Gastroesophageal sphincter (tissue), 4 donors: ENCODE results near the gene PHF19. TPM values are rescaled to one million over a fixed set of nuclear protein-coding genes. Genes with fewer than 3 reads are reported as not detected.

Experiments used
- ATAC-seq: fragments of 150-250 bp; one replicate; pipeline ENCODE4 v1.9.1; 2016; ENCODE audit warnings: mild to moderate bottlenecking, moderate library complexity
- H3K27ac ChIP-seq, 4 donors: fragments of 200-600 bp; sonication (generic) in 3 of 4; 1 replicate in 3 of 4; 2 replicates in 1 of 4; pipeline ENCODE4 v1.5.1; 2016 to 2019
- H3K27me3 ChIP-seq: fragments of 200-600 bp; sonication (generic); one replicate; pipeline ENCODE4 v1.5.1; 2019
- H3K36me3 ChIP-seq, 2 donors: fragments of 200-600 bp; sonication (generic); one replicate each; pipeline ENCODE4 v1.5.1; 2019; ENCODE audit warnings: control low read depth in 1 of 2
- H3K4me1 ChIP-seq, 3 donors: fragments of 200-600 bp; sonication (generic); 1 replicate in 2 of 3; 2 replicates in 1 of 3; pipeline ENCODE4 v1.5.1; 2016 to 2019; ENCODE audit warnings: control low read depth in 2 of 3
- H3K4me3 ChIP-seq, 2 donors: fragments of 200-600 bp; sonication (generic); one replicate each; pipeline ENCODE4 v1.5.1; 2019; ENCODE audit warnings: mild to moderate bottlenecking in 1 of 2, moderate library complexity in 1 of 2
- H3K9me3 ChIP-seq, 3 donors: fragments of 200-600 bp; sonication (generic); one replicate each; pipeline ENCODE4 v1.5.1; 2017 to 2019; ENCODE audit warnings: control low read depth in 2 of 3
- CTCF ChIP-seq, 4 experiments: fragments of 200-600 bp in 2 of 4; fragments of 450-650 bp in 2 of 4; sonication (generic) in 1 of 4; IDR thresholded peaks; one replicate each; pipeline ENCODE4 v1.5.1; 2017 to 2019; ENCODE audit warnings: antibody characterized with exemption in 4 of 4, mild to moderate bottlenecking in 2 of 4, moderate library complexity in 2 of 4
- EP300 ChIP-seq: sonication (generic); formaldehyde crosslinking; IDR thresholded peaks from one replicate; pipeline ENCODE4 v1.6.1; 2017; ENCODE audit warnings: antibody characterized with exemption, mild to moderate bottlenecking
- POLR2A ChIP-seq, 2 donors: fragments of 450-650 bp; IDR thresholded peaks; one replicate each; pipeline ENCODE4 v1.6.1; 2017; ENCODE audit warnings: antibody characterized with exemption in 2 of 2, mild to moderate bottlenecking in 2 of 2, moderate library complexity in 1 of 2
- POLR2AphosphoS5 ChIP-seq: sonication (generic); formaldehyde crosslinking; IDR thresholded peaks from one replicate; pipeline ENCODE4 v1.6.1; 2017; ENCODE audit warnings: antibody characterized with exemption
- WGBS, 2 donors: methylation state at CpG; one replicate each; pipeline ENCODE4 v1.1.5; 2018; ENCODE audit warnings: low coverage in 1 of 2; 5-methylcytosine and 5-hydroxymethylcytosine counted together
- total RNA-seq, 4 donors: library from RNA; depleted of rRNA; stranded (reverse); fragments of >200 nt; gene quantifications; one replicate each; pipeline ENCODE4 v1.1.0, GENCODE V29; 2016

Gene PHF19
- total RNA-seq, 4 donors from 2014 or later = 27.0 to 82.5 (median 54.3) TPM

- H3K27me3 ChIP-seq = no peaks in the 10 kb centered on the region
- no peaks in the 10 kb centered on the region for H3K9me3 ChIP-seq
- no peak overlapping the region for H3K4me3 ChIP-seq
- H3K36me3 ChIP-seq = no peaks in the 10 kb centered on the region
- TF ChIP-seq POLR2AphosphoS5 (no peak), EP300 (no peak), CTCF (IDR thresholded peaks at IDR 0.05) (no peak), POLR2A (IDR thresholded peaks at IDR 0.05) (no peak)
- peak; percentile 62 for ATAC-seq
- 43% methylated on average over 3 of the region's 5 CpGs; no CpG with 5 or more reads in 1 of the 2 donors for WGBS, 2 donors
- peaks cover 0 to 15% (median 0%) of the 10 kb centered on the region in 3 donors for H3K4me1 ChIP-seq
- peak overlapping the region in 3 of 4 donors; percentile 25 to 53 (median 27) for H3K27ac ChIP-seq
Observed at GRCh38 chr9:120885958-120886357, 9.0 kb upstream of the PHF19 start.

DNA sequence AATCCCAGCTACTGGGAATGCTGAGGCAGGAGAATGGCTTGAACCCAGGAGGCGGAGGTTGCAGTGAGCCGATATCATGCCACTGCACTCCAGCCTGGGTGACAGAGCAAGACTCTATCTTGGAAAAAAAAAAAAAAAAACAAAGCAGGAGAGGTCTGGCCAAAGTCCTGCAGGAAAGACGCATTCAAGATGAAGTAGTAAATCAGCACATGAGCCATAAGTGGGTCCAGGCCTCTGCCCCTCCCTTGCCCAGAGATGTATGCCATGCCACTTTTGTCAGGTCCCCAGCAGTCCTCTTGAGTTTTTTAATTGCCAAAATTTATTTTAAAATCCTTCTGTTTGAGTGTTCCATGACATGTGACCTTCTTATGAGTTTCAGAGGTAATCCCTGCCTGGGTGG, 8.5 kb upstream of the PHF19 start:
- 30 to 94% methylated on average over 2 of the region's 3 CpGs for WGBS, 2 donors
- Histone ChIP-seq H3K9me3 (no peaks in the 10 kb centered on the region), H3K4me3 (no peak overlapping the region), H3K36me3 (no peaks in the 10 kb centered on the region), H3K27ac (peak overlapping the region in 3 of 4 donors; percentile 2 to 53 (median 27)), H3K27me3 (no peaks in the 10 kb centered on the region), H3K4me1 (peaks cover 0 to 10% (median 0%) of the 10 kb centered on the region in 3 donors)
- ATAC-seq = no peak
- TF ChIP-seq POLR2AphosphoS5 = no peak
- no peak for TF ChIP-seq POLR2A (IDR thresholded peaks at IDR 0.05)
- no peak for TF ChIP-seq CTCF (IDR thresholded peaks at IDR 0.05)
- no peak for TF ChIP-seq EP300

DNA sequence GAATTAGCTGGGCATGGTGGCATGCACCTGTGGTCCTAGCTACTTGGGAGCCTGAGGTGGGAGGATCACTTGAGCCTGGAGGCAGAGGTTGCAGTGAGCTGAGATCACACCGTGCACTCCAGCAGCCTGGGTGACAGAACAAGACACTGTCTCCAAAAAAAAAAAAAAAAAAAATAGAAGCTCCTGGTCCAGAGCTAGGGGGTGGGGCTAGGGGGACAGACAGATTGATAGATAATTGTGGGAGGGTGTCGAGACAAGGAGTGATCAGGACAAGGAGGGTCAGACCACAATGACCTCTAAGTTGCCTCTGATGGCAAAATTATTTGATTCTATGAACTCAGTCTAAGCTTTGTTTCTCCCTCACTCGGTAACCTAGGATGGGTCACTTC, 6.6 kb upstream of the PHF19 start:
- TF ChIP-seq POLR2AphosphoS5 (no peak), CTCF (IDR thresholded peaks at IDR 0.05) (no peak), POLR2A (IDR thresholded peaks at IDR 0.05) (no peak), EP300 (no peak)
- 83 to 89% methylated on average over 1 to 3 of the region's 3 CpGs for WGBS, 2 donors
- no peak overlapping the region for H3K4me3 ChIP-seq
- H3K27ac ChIP-seq = no peak overlapping the region
- H3K27me3 ChIP-seq = no peaks in the 10 kb centered on the region
- H3K9me3 ChIP-seq = no peaks in the 10 kb centered on the region
- no peak for ATAC-seq
- peaks cover 0 to under 1% (median 0%) of the 10 kb centered on the region in 3 donors for H3K4me1 ChIP-seq
- no peaks in the 10 kb centered on the region for H3K36me3 ChIP-seq

DNA sequence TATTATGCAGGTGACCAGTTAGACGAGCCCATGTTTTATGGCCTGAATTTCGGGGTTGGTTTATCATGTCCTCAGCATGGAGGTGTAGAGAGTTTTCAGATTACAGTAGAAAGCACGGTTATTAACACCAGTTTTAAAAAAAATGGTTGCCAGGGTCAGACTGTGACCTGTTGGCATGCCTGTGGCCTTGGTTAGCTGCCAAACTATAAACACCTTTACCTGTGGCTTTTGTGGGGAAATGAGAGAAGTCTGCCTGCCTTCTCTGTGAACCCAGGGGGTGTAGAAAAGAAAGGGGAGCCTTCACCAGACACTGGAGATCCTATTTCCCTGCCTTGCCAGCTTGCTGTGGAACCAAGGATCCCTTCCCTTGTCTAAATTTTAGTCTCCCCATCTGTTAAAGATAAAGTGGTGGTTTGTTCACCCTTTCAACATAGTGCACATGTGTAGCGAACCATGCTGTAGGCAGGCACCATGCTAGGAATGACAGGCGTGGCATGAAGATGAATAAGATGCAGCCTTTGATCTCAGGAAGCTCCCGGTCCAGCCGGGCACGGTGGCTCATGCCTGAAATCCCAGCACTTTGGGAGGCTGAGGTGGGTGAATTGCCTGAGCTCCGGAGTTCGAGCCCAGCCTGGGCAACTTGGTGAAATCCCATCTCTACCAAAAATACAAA, 6.1 kb upstream of the PHF19 start:
- no peak for ATAC-seq
- Histone ChIP-seq H3K27ac (no peak overlapping the region), H3K36me3 (no peaks in the 10 kb centered on the region), H3K9me3 (no peaks in the 10 kb centered on the region), H3K4me3 (no peak overlapping the region), H3K4me1 (peaks cover 0 to 6% (median under 1%) of the 10 kb centered on the region in 3 donors), H3K27me3 (no peaks in the 10 kb centered on the region)
- no peak for TF ChIP-seq POLR2A (IDR thresholded peaks at IDR 0.05)
- no peak for TF ChIP-seq CTCF (IDR thresholded peaks at IDR 0.05)
- no peak for TF ChIP-seq EP300
- TF ChIP-seq POLR2AphosphoS5 = no peak
- WGBS, 2 donors = 71 to 72% methylated on average over 3 to 8 of the region's 10 CpGs

GRCh38 chr9:120879446-120879845, 2.5 kb upstream of the PHF19 start:
- no peak overlapping the region for H3K4me3 ChIP-seq
- no peak for ATAC-seq
- no peaks in the 10 kb centered on the region for H3K9me3 ChIP-seq
- WGBS, 2 donors = 74 to 84% methylated on average over 6 of the region's 6 CpGs
- H3K4me1 ChIP-seq = peaks cover 0 to 24% (median 11%) of the 10 kb centered on the region in 3 donors
- H3K27ac ChIP-seq = no peak overlapping the region
- TF ChIP-seq CTCF (IDR thresholded peaks at IDR 0.05) (no peak), POLR2AphosphoS5 (no peak), POLR2A (IDR thresholded peaks at IDR 0.05) (no peak), EP300 (no peak)
- H3K36me3 ChIP-seq = peaks cover 0 to 5% of the 10 kb centered on the region in 2 donors
- H3K27me3 ChIP-seq = no peaks in the 10 kb centered on the region
